COLO668 (cell line): ENCODE measurements around the gene MLLT3.
"Not testable (repeated sequence)": the region's sequence is repeated elsewhere in the genome, so short reads cannot be mapped to it uniquely, and the experiment has no call there.

Experiments
- DNase-seq: peaks from one replicate; lab custom pipeline; 2025; ENCODE audit not compliant: unreplicated experiment; lab: John Stamatoyannopoulos, UW

The MLLT3 gene

GRCh38 chr9:20599195-20599594 is 23.1 kb downstream of the MLLT3 start:
- no peak for DNase-seq

GRCh38 chr9:20598367-20598766 is 23.9 kb downstream of the MLLT3 start:
- no peak for DNase-seq

- DNase-seq, result no peak
Measured at GRCh38 chr9:20597862-20598261, 24.4 kb downstream of the MLLT3 start.

DNA sequence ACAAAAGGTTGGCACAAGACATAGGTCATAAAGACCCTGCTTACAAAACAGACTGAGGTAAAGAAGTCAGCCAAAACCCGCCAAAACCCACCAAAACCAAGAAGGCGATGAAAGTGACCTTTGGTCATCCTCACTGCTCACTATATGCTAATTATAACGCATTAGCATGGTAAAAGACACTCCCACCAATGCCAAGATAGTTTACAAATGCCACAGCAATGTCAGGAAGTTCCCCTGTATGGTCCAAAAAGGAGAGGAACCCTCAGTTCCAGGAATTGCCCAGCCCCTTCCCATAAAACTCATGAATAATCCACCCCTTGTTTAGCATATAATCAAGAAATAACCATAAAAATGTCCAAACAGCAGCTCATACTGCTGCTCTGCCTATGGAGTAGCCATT is 27.7 kb downstream of the MLLT3 start:
- no peak for DNase-seq

DNA sequence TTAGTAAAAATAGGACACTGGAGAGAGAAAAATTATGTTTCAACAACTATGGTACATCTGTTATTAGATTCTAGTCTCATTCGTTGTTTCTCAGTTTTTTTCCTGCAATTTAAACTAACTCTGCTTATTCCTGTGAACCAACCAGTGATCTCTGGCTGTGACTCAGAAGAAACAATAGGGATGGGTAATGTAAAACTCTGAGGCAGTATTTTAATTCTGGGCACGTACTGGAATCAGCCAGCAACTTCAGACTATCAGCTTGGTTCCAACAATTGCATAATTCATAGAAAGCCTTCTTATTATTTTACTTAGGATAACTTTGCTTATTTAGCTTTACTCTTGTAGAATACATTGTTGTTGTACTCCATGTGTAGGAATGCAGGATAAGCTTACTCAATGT is 28.8 kb downstream of the MLLT3 start:
- DNase-seq, result no peak

DNA sequence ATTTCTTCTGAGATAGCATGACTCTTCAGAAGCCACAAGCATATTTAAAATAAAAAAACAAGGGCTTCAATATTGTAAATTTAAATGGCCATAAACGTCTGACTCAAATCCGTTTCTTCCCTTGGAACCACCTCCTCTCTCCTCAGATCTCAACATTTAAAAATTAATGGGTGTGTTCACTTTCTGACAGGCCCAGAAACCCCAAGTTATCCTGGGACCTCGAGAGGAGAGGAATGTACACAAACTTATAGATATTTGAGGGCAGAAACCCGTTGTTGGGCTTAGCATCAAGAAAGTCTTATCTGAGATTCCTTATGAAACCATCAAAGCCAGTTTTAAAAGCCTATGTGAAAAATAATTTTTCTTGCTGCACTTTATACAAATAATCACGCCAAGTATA is 29.2 kb downstream of the MLLT3 start:
- no peak for DNase-seq

GRCh38 chr9:20592673-20593072 is 29.6 kb downstream of the MLLT3 start:
- no peak for DNase-seq

GRCh38 chr9:20591223-20591622 is 31.1 kb downstream of the MLLT3 start:
- DNase-seq, result no peak

- no peak for DNase-seq
Measured at GRCh38 chr9:20584968-20585643, 37.2 kb downstream of the MLLT3 start.

GRCh38 chr9:20583088-20583487 is 39.2 kb downstream of the MLLT3 start:
- DNase-seq, result not testable (repeated sequence)

DNA sequence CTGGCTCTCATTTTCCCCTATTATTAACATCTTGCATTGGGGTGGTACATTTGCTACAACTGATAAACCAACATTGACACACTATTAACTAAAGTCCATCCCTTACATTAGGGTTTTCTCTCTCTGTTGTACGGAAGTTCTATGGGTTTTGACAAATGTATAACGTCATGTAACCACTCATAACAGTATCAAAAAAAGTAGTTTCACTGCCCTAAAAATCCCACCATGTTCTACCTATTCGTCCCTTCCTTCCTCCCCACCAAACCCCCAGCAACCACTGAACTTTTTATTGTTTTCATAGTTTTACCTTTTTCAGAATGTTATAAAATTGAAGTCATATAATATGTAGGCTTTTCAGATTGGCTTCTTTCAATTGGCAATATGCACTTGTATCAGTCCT is 40.1 kb downstream of the MLLT3 start:
- DNase-seq, result no peak

GRCh38 chr9:20580673-20581072 is 41.6 kb downstream of the MLLT3 start:
- no peak for DNase-seq

DNA sequence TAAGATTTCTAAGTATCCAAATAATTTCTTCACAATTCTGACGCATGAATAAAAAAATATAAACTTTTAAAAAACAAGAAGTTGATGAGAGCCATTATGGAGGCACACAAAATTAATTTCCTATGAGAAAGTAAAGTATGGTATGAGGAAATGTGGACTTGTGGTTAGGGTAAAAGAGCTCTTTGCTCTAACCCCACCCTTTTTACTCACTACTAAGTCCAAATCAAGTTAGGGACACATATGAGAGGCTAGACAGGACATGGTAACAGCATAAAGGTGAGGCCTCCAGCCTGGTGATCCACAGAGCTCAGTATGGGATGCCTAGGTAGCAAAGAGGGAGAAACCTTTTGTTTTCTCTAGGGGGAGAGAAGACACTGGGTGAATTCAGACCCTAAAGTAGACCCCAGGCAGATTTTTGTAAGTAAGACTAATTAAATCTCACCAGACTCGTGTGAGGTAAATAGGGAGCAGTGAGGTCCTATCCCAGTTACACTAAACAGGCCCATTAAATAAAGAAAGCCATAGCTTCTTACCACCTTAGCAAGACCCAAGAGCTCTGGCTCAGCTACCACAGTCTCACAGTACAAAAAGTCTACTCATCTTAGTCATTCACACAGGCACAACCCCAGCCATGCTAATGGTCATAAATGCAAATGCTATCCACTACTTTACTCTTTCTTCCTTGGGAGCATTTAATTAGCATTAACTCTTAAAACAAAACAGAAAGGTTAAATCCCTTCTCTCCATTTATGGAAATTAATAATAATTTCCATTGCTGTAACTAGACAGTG is 42.6 kb downstream of the MLLT3 start:
- DNase-seq, result no peak

DNA sequence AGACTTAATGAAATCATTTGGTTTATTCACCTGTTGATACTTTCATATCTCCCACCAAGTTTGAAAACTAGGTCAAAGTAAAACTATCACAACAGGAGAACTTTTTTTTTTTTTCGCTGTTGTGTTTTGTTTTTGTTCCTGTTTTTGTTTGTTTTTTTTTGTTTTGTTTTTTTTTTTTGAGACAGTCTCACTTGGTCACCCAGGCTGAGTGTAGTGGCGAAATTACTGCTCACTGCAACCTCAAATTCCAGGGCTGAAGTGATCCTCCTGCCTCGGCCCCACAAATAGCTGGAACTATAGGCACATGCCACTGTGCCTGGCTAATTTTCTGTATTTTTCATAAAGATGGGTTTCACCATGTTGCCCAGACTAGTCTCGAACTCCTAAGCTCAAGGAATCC is 49.3 kb downstream of the MLLT3 start:
- no peak for DNase-seq

- no peak for DNase-seq
Measured at GRCh38 chr9:20570756-20571155, 51.5 kb downstream of the MLLT3 start.

- DNase-seq, result no peak
Measured at GRCh38 chr9:20570087-20570486, 52.2 kb downstream of the MLLT3 start.

- no peak for DNase-seq
Measured at GRCh38 chr9:20569525-20569924, 52.8 kb downstream of the MLLT3 start.

GRCh38 chr9:20568400-20568799 is 53.9 kb downstream of the MLLT3 start:
- DNase-seq, result no peak

DNA sequence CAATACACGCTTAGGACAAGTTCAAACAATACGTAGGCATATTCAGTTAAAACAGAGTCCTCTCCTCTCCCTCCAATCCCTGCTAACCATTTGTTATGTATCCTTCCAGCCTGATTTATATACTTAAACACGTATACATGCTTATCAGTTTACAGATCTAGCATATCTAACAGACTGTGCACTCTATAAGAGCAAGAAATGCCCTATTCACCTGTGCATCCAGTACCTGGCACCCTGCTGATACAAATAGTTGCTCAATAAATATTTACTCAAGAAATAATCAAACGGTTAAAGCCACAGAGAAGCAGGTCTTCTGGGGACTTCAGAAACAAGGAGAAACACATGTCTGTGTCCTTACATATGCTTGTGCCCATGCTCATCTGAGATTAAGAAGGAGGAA is 55.9 kb downstream of the MLLT3 start:
- no peak for DNase-seq

- DNase-seq, result no peak
Measured at GRCh38 chr9:20564650-20565049, 57.6 kb downstream of the MLLT3 start.

DNA sequence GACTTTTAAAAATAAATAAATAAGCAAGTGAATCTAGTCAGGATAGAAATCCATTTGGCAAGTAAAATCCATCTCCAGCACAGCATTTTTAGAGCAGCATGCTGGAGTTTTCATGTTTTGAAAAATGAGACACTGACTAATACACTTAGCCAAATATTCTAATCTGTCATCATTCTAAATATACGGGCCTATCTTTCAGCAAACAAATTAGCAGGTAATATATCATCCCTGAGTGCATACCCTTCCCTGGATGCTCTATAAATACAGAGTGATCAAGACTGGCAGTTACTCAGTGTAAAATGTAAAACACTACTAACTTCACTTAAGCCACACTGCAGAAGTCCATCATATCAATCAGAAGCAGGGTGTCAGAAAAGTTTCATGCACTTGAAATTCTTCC is 58.4 kb downstream of the MLLT3 start:
- DNase-seq, result no peak

DNA sequence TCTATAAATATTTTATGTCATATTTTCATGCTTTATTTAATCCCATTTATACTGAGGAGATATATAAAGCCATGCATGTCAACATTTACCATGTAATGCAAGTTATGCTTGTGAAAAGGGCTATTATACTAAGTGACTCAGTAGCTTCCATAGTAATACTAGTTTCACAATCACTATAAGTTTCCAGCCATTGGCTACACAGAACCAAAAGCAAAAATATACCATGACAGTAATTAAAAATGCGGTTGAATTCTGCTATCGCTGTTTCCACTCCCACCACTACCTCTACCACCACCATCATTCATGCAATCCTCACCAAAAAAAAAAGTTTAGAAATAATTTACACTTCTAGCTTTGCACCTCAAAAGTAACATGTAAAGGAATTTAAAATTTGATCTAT is 60.2 kb downstream of the MLLT3 start:
- no peak for DNase-seq

- DNase-seq, result no peak
Measured at GRCh38 chr9:20561531-20561930, 60.8 kb downstream of the MLLT3 start.
